ENCODE measurements around the gene HEMK1. TPM values are rescaled to one million over a fixed set of nuclear protein-coding genes. Genes with fewer than 3 reads are reported as not detected.

Gene HEMK1
- polyA plus RNA-seq, 1 donor = 29.9 TPM

- no CpG with 5 or more reads among the region's 4 CpGs for WGBS (ENCODE audit: insufficient coverage, low lambda C conversion rate)
These were observed 38.1 kb upstream of the HEMK1 start for GRCh38 chr3:50531201-50531600.

GRCh38 chr3:50532062-50532705 lies 37.1 kb upstream of the HEMK1 start:
- no peak for DNase-seq
- peaks cover 34% of the 10 kb centered on the region for H3K27me3 ChIP-seq (ENCODE audit: control insufficient read depth, insufficient read depth, low read length)
- H3K36me3 ChIP-seq (ENCODE audit: control insufficient read depth, insufficient read depth, low read length) = no peaks in the 10 kb centered on the region
- WGBS (ENCODE audit: insufficient coverage, low lambda C conversion rate) = 95% methylated on average over 6 of the region's 9 CpGs
- no peak overlapping the region for H3K4me3 ChIP-seq (ENCODE audit: low read length)
- no peak overlapping the region for H3K27ac ChIP-seq (ENCODE audit: low read length)
- no peaks in the 10 kb centered on the region for H3K9me3 ChIP-seq (ENCODE audit: control insufficient read depth, low read depth, low read length)
- peaks cover 22% of the 10 kb centered on the region for H3K4me1 ChIP-seq (ENCODE audit: control insufficient read depth, insufficient read depth, low read length)

More at GRCh38 chr3:50531201-50531600, 38.1 kb upstream of the HEMK1 start:
- Histone ChIP-seq H3K9me3 (ENCODE audit: control insufficient read depth, low read depth, low read length) (no peaks in the 10 kb centered on the region), H3K4me3 (ENCODE audit: low read length) (no peak overlapping the region), H3K36me3 (ENCODE audit: control insufficient read depth, insufficient read depth, low read length) (no peaks in the 10 kb centered on the region), H3K27ac (ENCODE audit: low read length) (no peak overlapping the region), H3K27me3 (ENCODE audit: control insufficient read depth, insufficient read depth, low read length) (peaks cover 25% of the 10 kb centered on the region), H3K4me1 (ENCODE audit: control insufficient read depth, insufficient read depth, low read length) (peaks cover 27% of the 10 kb centered on the region)
- DNase-seq = no peak

- no CpG with 5 or more reads among the region's 13 CpGs for WGBS (ENCODE audit: insufficient coverage, low lambda C conversion rate)
- H3K4me3 ChIP-seq (ENCODE audit: low read length) = no peak overlapping the region
- H3K27ac ChIP-seq (ENCODE audit: low read length) = no peak overlapping the region
- H3K4me1 ChIP-seq (ENCODE audit: control insufficient read depth, insufficient read depth, low read length) = peaks cover 22% of the 10 kb centered on the region
- peaks cover 39% of the 10 kb centered on the region for H3K27me3 ChIP-seq (ENCODE audit: control insufficient read depth, insufficient read depth, low read length)
- no peak for DNase-seq
- no peaks in the 10 kb centered on the region for H3K9me3 ChIP-seq (ENCODE audit: control insufficient read depth, low read depth, low read length)
- H3K36me3 ChIP-seq (ENCODE audit: control insufficient read depth, insufficient read depth, low read length) = no peaks in the 10 kb centered on the region
These were observed 36.0 kb upstream of the HEMK1 start for GRCh38 chr3:50533316-50533715.

GRCh38 chr3:50533807-50534461 lies 35.4 kb upstream of the HEMK1 start:
- WGBS (ENCODE audit: insufficient coverage, low lambda C conversion rate) = 83% methylated on average over 1 of the region's 9 CpGs
- H3K27me3 ChIP-seq (ENCODE audit: control insufficient read depth, insufficient read depth, low read length) = peaks cover 43% of the 10 kb centered on the region
- no peak overlapping the region for H3K27ac ChIP-seq (ENCODE audit: low read length)
- H3K36me3 ChIP-seq (ENCODE audit: control insufficient read depth, insufficient read depth, low read length) = no peaks in the 10 kb centered on the region
- no peak overlapping the region for H3K4me3 ChIP-seq (ENCODE audit: low read length)
- DNase-seq = peak in 1 of 2 donors; percentile 39
- H3K9me3 ChIP-seq (ENCODE audit: control insufficient read depth, low read depth, low read length) = no peaks in the 10 kb centered on the region
- peaks cover 22% of the 10 kb centered on the region for H3K4me1 ChIP-seq (ENCODE audit: control insufficient read depth, insufficient read depth, low read length)

- Histone ChIP-seq H3K9me3 (ENCODE audit: control insufficient read depth, low read depth, low read length) (no peaks in the 10 kb centered on the region), H3K4me1 (ENCODE audit: control insufficient read depth, insufficient read depth, low read length) (peaks cover 20% of the 10 kb centered on the region), H3K27me3 (ENCODE audit: control insufficient read depth, insufficient read depth, low read length) (peaks cover 44% of the 10 kb centered on the region), H3K4me3 (ENCODE audit: low read length) (no peak overlapping the region), H3K27ac (ENCODE audit: low read length) (no peak overlapping the region), H3K36me3 (ENCODE audit: control insufficient read depth, insufficient read depth, low read length) (no peaks in the 10 kb centered on the region)
- no CpG with 5 or more reads among the region's 9 CpGs for WGBS (ENCODE audit: insufficient coverage, low lambda C conversion rate)
- peak in 1 of 2 donors; percentile 18 for DNase-seq
These were observed 34.5 kb upstream of the HEMK1 start for GRCh38 chr3:50534681-50535330.

- Histone ChIP-seq H3K4me1 (ENCODE audit: control insufficient read depth, insufficient read depth, low read length) (peaks cover 17% of the 10 kb centered on the region), H3K9me3 (ENCODE audit: control insufficient read depth, low read depth, low read length) (no peaks in the 10 kb centered on the region), H3K36me3 (ENCODE audit: control insufficient read depth, insufficient read depth, low read length) (no peaks in the 10 kb centered on the region), H3K4me3 (ENCODE audit: low read length) (no peak overlapping the region), H3K27me3 (ENCODE audit: control insufficient read depth, insufficient read depth, low read length) (peaks cover 35% of the 10 kb centered on the region), H3K27ac (ENCODE audit: low read length) (no peak overlapping the region)
- DNase-seq = no peak
- WGBS (ENCODE audit: insufficient coverage, low lambda C conversion rate) = 50% methylated on average over 1 of the region's 5 CpGs
These were observed 32.7 kb upstream of the HEMK1 start for GRCh38 chr3:50536471-50537180.

- H3K27ac ChIP-seq (ENCODE audit: low read length) = no peak overlapping the region
- H3K9me3 ChIP-seq (ENCODE audit: control insufficient read depth, low read depth, low read length) = no peaks in the 10 kb centered on the region
- H3K4me1 ChIP-seq (ENCODE audit: control insufficient read depth, insufficient read depth, low read length) = peaks cover 17% of the 10 kb centered on the region
- H3K4me3 ChIP-seq (ENCODE audit: low read length) = no peak overlapping the region
- H3K27me3 ChIP-seq (ENCODE audit: control insufficient read depth, insufficient read depth, low read length) = peaks cover 34% of the 10 kb centered on the region
- H3K36me3 ChIP-seq (ENCODE audit: control insufficient read depth, insufficient read depth, low read length) = no peaks in the 10 kb centered on the region
- no CpG with 5 or more reads among the region's 4 CpGs for WGBS (ENCODE audit: insufficient coverage, low lambda C conversion rate)
- DNase-seq = no peak
These were observed 31.7 kb upstream of the HEMK1 start for GRCh38 chr3:50537421-50538129.

GRCh38 chr3:50539356-50540286 lies 29.7 kb upstream of the HEMK1 start:
- H3K4me1 ChIP-seq (ENCODE audit: control insufficient read depth, insufficient read depth, low read length) = peaks cover 4% of the 10 kb centered on the region
- no peaks in the 10 kb centered on the region for H3K9me3 ChIP-seq (ENCODE audit: control insufficient read depth, low read depth, low read length)
- H3K36me3 ChIP-seq (ENCODE audit: control insufficient read depth, insufficient read depth, low read length) = no peaks in the 10 kb centered on the region
- H3K27me3 ChIP-seq (ENCODE audit: control insufficient read depth, insufficient read depth, low read length) = peaks cover 34% of the 10 kb centered on the region
- no peak overlapping the region for H3K27ac ChIP-seq (ENCODE audit: low read length)
- no peak overlapping the region for H3K4me3 ChIP-seq (ENCODE audit: low read length)
- no CpG with 5 or more reads among the region's 18 CpGs for WGBS (ENCODE audit: insufficient coverage, low lambda C conversion rate)
- DNase-seq = no peak

GRCh38 chr3:50542177-50543034 lies 26.9 kb upstream of the HEMK1 start:
- WGBS (ENCODE audit: insufficient coverage, low lambda C conversion rate) = no CpG with 5 or more reads among the region's 2 CpGs
- H3K36me3 ChIP-seq (ENCODE audit: control insufficient read depth, insufficient read depth, low read length) = no peaks in the 10 kb centered on the region
- H3K9me3 ChIP-seq (ENCODE audit: control insufficient read depth, low read depth, low read length) = no peaks in the 10 kb centered on the region
- DNase-seq = peak; percentile 58 to 59
- no peak overlapping the region for H3K4me3 ChIP-seq (ENCODE audit: low read length)
- H3K27me3 ChIP-seq (ENCODE audit: control insufficient read depth, insufficient read depth, low read length) = peaks cover 15% of the 10 kb centered on the region
- H3K27ac ChIP-seq (ENCODE audit: low read length) = no peak overlapping the region
- H3K4me1 ChIP-seq (ENCODE audit: control insufficient read depth, insufficient read depth, low read length) = no peaks in the 10 kb centered on the region
